ENCODE data around the gene TNFAIP2. TPM values are rescaled to one million over a fixed set of nuclear protein-coding genes. Genes with fewer than 3 reads are reported as not detected.

The TNFAIP2 gene
- total RNA-seq, 1 experiment from 2014 or later, result not detected

GRCh38 chr14:103091041-103091882 is 32.0 kb upstream of the TNFAIP2 start:
- H3K9me3 ChIP-seq (ENCODE audit: low read length), result no peaks in the 10 kb centered on the region
- H2AFZ ChIP-seq (ENCODE audit: low read length), result peak overlapping the region; percentile 72; the same call in 1 of the 2 replicates
- 0 out of 2 replicates have a peak, but pooled peaks cover 3% of the 10 kb centered on the region for H4K20me1 ChIP-seq (ENCODE audit: insufficient read depth, low read depth, low read length)
- H3K27ac ChIP-seq (ENCODE audit: low read length), result no peak overlapping the region
- no peaks in the 10 kb centered on the region for H3K36me3 ChIP-seq (ENCODE audit: insufficient read depth, low read length)
- peaks cover 16% of the 10 kb centered on the region for H3K4me1 ChIP-seq (ENCODE audit: low read length)
- H3K79me2 ChIP-seq (ENCODE audit: low read length), result no peaks in the 10 kb centered on the region
- no peaks in the 10 kb centered on the region for H3K9me2 ChIP-seq (replicated peaks; ENCODE audit: insufficient read depth, low read length)
- peak overlapping the region; percentile 54 for H3K4me3 ChIP-seq (ENCODE audit: low read length)
- no peaks in the 10 kb centered on the region; the same call in 1 of the 2 replicates for H3K27me3 ChIP-seq (ENCODE audit: low read length)
- H3K4me2 ChIP-seq (ENCODE audit: low read depth, low read length, poor library complexity, severe bottlenecking), result peak overlapping the region; percentile 54
- peak overlapping the region; percentile 40 for H3K9ac ChIP-seq (ENCODE audit: low read length)
- DNase-seq, result peak; percentile 90

DNA sequence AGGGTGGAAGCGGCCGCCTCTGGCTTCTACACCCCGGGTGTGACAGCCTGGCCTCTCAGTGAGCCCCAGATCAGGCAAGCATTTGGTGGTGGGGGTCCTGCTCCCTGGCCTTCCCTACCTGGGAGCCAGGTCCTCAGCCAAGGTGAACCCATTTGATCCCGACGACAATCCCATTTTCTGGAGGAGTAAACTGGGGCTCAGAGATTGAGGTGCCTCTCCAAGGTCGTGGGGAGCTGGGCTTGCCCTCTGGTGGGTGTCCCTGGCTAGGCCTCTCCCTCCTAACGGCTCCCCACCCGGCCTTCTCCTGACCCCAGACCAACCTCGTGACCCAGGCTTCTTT is 31.4 kb upstream of the TNFAIP2 start:
- DNase-seq, result no peak
- Histone ChIP-seq H4K20me1 (ENCODE audit: insufficient read depth, low read depth, low read length) (0 out of 2 replicates have a peak, but pooled peaks cover 3% of the 10 kb centered on the region), H3K79me2 (ENCODE audit: low read length) (no peaks in the 10 kb centered on the region), H2AFZ (ENCODE audit: low read length) (peak overlapping the region; percentile 72; the same call in 1 of the 2 replicates), H3K4me3 (ENCODE audit: low read length) (peak overlapping the region; percentile 54; the same call in 1 of the 2 replicates), H3K9ac (ENCODE audit: low read length) (peak overlapping the region; percentile 40), H3K27me3 (ENCODE audit: low read length) (no peaks in the 10 kb centered on the region; the same call in 1 of the 2 replicates), H3K27ac (ENCODE audit: low read length) (no peak overlapping the region), H3K4me2 (ENCODE audit: low read depth, low read length, poor library complexity, severe bottlenecking) (peak overlapping the region; percentile 54), H3K36me3 (ENCODE audit: insufficient read depth, low read length) (no peaks in the 10 kb centered on the region), H3K9me2 (replicated peaks; ENCODE audit: insufficient read depth, low read length) (no peaks in the 10 kb centered on the region), H3K9me3 (ENCODE audit: low read length) (no peaks in the 10 kb centered on the region), H3K4me1 (ENCODE audit: low read length) (peaks cover 16% of the 10 kb centered on the region)

- H3K9me3 ChIP-seq (ENCODE audit: low read length), result no peaks in the 10 kb centered on the region
- H3K36me3 ChIP-seq (ENCODE audit: insufficient read depth, low read length), result no peaks in the 10 kb centered on the region
- no peak overlapping the region for H3K9ac ChIP-seq (ENCODE audit: low read length)
- H3K4me3 ChIP-seq (ENCODE audit: low read length), result no peak overlapping the region
- no peaks in the 10 kb centered on the region for H3K9me2 ChIP-seq (replicated peaks; ENCODE audit: insufficient read depth, low read length)
- no peak for DNase-seq
- H3K27me3 ChIP-seq (ENCODE audit: low read length), result no peaks in the 10 kb centered on the region; the same call in 1 of the 2 replicates
- H3K79me2 ChIP-seq (ENCODE audit: low read length), result no peaks in the 10 kb centered on the region
- no peak overlapping the region for H3K27ac ChIP-seq (ENCODE audit: low read length)
- no peak overlapping the region for H3K4me2 ChIP-seq (ENCODE audit: low read depth, low read length, poor library complexity, severe bottlenecking)
- peaks cover 14% of the 10 kb centered on the region for H3K4me1 ChIP-seq (ENCODE audit: low read length)
- 0 out of 2 replicates have a peak, but pooled peaks cover 4% of the 10 kb centered on the region for H4K20me1 ChIP-seq (ENCODE audit: insufficient read depth, low read depth, low read length)
- no peak overlapping the region for H2AFZ ChIP-seq (ENCODE audit: low read length)
These were observed 29.3 kb upstream of the TNFAIP2 start for GRCh38 chr14:103093856-103094405.

DNA sequence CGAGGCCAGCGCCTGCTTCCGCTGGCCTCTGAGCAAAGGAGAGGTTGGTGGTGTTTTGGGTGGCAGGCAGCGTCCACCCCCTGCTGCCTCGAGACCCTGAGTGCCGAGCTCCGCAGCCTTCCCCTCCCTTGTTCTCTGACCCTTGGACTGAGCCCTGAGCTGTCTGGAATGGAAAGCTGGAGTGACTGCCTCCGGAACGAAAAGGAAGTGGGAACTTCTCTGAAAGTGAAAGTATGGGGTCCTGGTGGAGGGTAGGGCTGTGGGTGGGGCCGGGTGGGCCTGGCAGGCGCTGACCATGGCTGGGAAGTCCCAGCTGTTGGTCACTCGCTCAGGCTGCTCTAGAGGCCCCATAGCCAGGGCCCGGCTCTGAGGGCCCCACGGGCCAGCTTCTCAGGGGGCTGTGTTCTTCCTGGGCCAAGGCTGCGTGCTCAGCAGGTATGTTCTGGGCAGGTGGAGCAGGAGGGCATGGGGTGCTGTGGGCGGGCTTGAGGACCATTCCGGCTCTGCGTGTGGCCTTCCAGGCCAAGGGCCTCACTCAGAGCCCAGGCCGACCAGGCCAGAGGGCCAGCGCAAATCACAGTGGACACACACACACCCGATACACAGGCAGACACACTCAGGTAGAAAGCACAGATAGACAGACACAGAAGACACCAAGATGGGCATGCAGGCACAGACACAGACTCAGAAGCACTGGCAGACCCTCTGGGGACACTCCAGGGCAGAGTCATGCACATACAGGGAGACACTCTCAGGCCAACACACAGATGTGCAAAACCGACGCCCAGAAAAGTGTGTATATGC is 28.7 kb upstream of the TNFAIP2 start, which contains the start of gene EXOC3L4:
Gene EXOC3L4, plus strand, starts transcription at position 320 of the 804 bp plus-strand sequence. CDS start 5,495 bp downstream, outside the sequence.
- Histone ChIP-seq H3K4me1 (ENCODE audit: low read length) (peaks cover 9% of the 10 kb centered on the region), H3K79me2 (ENCODE audit: low read length) (no peaks in the 10 kb centered on the region), H3K4me2 (ENCODE audit: low read depth, low read length, poor library complexity, severe bottlenecking) (no peak within 1 kb of the TSS), H3K9me2 (replicated peaks; ENCODE audit: insufficient read depth, low read length) (no peaks in the 10 kb centered on the region), H3K4me3 (ENCODE audit: low read length) (no peak within 1 kb of the TSS), H3K36me3 (ENCODE audit: insufficient read depth, low read length) (no peaks in the 10 kb centered on the region), H3K9me3 (ENCODE audit: low read length) (no peaks in the 10 kb centered on the region), H3K27me3 (ENCODE audit: low read length) (no peaks in the 10 kb centered on the region; the same call in 1 of the 2 replicates), H2AFZ (ENCODE audit: low read length) (no peak within 1 kb of the TSS), H3K27ac (ENCODE audit: low read length) (no peak within 1 kb of the TSS), H3K9ac (ENCODE audit: low read length) (no peak within 1 kb of the TSS), H4K20me1 (ENCODE audit: insufficient read depth, low read depth, low read length) (0 out of 2 replicates have a peak, but pooled peaks cover 6% of the 10 kb centered on the region)
- DNase-seq, result no peak

DNA sequence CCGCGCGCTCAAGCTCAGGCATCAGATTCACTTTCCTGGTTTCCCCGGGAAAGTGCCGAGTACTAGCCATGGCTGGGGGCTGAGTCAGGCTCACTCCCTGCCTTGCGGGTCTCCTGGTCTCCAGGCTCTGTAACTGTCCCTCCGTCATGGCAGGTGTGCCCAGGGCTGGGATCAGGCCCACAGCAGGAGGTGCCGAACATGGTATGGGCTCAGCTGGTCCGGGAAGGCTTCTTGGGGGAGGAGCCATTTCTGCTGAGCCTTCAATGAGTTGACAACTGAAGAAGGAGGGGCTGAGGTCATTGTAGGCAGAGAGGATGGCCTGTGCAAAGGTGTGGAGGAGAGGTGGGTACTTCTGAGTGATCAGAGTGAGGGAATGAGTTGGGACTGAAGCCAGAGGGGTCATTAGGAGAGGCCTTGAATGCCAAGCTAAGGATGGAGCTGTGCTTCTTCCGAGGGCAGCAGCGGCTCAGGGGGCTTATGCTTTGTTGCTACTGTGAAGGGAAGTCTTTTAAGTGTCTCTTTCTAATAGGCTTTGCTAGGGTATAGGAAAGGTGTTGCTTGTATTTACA is 28.0 kb upstream of the TNFAIP2 start:
- Histone ChIP-seq H3K27me3 (ENCODE audit: low read length) (no peaks in the 10 kb centered on the region; the same call in 1 of the 2 replicates), H3K9me2 (replicated peaks; ENCODE audit: insufficient read depth, low read length) (no peaks in the 10 kb centered on the region), H3K27ac (ENCODE audit: low read length) (no peak overlapping the region), H3K4me2 (ENCODE audit: low read depth, low read length, poor library complexity, severe bottlenecking) (no peak overlapping the region), H3K9ac (ENCODE audit: low read length) (no peak overlapping the region), H3K36me3 (ENCODE audit: insufficient read depth, low read length) (no peaks in the 10 kb centered on the region), H3K4me1 (ENCODE audit: low read length) (peaks cover 9% of the 10 kb centered on the region), H4K20me1 (ENCODE audit: insufficient read depth, low read depth, low read length) (peaks cover 10% of the 10 kb centered on the region; the same call in 1 of the 2 replicates), H3K79me2 (ENCODE audit: low read length) (no peaks in the 10 kb centered on the region), H3K9me3 (ENCODE audit: low read length) (no peaks in the 10 kb centered on the region), H3K4me3 (ENCODE audit: low read length) (no peak overlapping the region), H2AFZ (ENCODE audit: low read length) (no peak overlapping the region)
- no peak for DNase-seq

DNA sequence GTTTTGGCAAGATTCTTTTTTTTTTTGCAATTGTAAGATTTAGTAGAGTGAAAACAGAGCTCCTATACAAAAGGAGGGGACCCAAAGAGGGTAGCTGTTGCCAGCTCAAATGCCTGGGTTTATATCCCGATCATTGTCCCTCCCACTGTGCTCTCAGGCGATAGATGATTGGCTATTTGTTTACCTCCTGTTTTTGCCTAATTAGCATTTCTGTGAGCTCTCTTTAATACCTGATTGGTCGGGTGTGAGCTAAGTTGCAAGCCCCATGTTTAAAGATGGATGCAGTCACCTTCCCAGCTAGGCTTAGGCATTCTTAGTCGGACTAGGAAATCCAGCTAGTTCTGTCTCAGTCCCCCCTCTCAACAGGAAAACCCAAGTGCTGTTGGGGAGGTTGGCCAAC is 26.9 kb upstream of the TNFAIP2 start:
- Histone ChIP-seq H3K27ac (ENCODE audit: low read length) (no peak overlapping the region), H3K4me3 (ENCODE audit: low read length) (no peak overlapping the region), H3K79me2 (ENCODE audit: low read length) (no peaks in the 10 kb centered on the region), H3K9me3 (ENCODE audit: low read length) (no peaks in the 10 kb centered on the region), H3K9me2 (replicated peaks; ENCODE audit: insufficient read depth, low read length) (no peaks in the 10 kb centered on the region), H2AFZ (ENCODE audit: low read length) (no peak overlapping the region), H3K4me1 (ENCODE audit: low read length) (peaks cover 8% of the 10 kb centered on the region), H3K27me3 (ENCODE audit: low read length) (no peaks in the 10 kb centered on the region; the same call in 1 of the 2 replicates), H3K36me3 (ENCODE audit: insufficient read depth, low read length) (no peaks in the 10 kb centered on the region), H3K9ac (ENCODE audit: low read length) (no peak overlapping the region), H3K4me2 (ENCODE audit: low read depth, low read length, poor library complexity, severe bottlenecking) (no peak overlapping the region), H4K20me1 (ENCODE audit: insufficient read depth, low read depth, low read length) (peaks cover 11% of the 10 kb centered on the region; the same call in 1 of the 2 replicates)
- no peak for DNase-seq

DNA sequence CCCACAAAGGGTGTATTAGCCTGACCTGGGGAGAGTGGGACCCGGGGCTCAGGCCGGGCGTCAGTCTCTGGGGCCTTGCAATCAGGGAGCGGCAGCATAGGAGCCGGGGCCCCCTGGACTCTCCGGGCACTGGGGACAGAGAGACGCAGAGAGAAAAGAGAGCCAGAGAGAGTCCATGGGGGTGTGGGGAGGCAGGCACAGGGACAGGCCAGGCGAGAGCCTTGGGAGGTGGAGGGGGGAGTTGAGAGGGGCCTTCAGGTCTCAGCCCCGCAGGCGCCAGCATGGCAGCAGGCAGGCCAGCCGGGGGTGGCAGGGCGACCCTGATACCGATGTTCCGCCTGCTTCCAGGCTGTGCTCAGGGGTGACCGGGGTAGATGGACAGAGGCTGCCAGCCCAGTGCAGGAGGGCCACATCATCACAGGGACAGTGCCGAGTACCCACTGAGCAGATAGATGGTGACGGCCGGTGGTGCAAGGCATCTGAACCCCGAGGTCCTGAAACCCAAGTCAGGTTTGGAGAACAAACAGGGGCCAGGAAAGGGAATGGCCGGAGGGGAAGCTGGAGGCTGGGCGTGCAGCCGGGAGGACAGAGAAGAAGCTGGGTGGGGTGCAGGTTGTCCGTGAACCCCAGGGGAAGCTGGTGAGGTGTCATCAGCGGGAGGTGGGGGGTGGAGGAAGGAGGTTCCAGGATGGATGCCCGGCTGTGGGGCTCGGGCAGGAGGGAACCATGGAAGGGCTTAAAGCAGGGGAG is 25.8 kb upstream of the TNFAIP2 start:
- no peaks in the 10 kb centered on the region for H3K79me2 ChIP-seq (ENCODE audit: low read length)
- H3K4me3 ChIP-seq (ENCODE audit: low read length), result no peak overlapping the region
- H3K9me3 ChIP-seq (ENCODE audit: low read length), result no peaks in the 10 kb centered on the region
- H3K9me2 ChIP-seq (replicated peaks; ENCODE audit: insufficient read depth, low read length), result no peaks in the 10 kb centered on the region
- no peak overlapping the region for H3K9ac ChIP-seq (ENCODE audit: low read length)
- no peak overlapping the region for H2AFZ ChIP-seq (ENCODE audit: low read length)
- peaks cover 11% of the 10 kb centered on the region; the same call in 1 of the 2 replicates for H4K20me1 ChIP-seq (ENCODE audit: insufficient read depth, low read depth, low read length)
- 0 out of 2 replicates have a peak, but pooled peaks cover 4% of the 10 kb centered on the region for H3K4me1 ChIP-seq (ENCODE audit: low read length)
- H3K36me3 ChIP-seq (ENCODE audit: insufficient read depth, low read length), result no peaks in the 10 kb centered on the region
- no peak overlapping the region for H3K4me2 ChIP-seq (ENCODE audit: low read depth, low read length, poor library complexity, severe bottlenecking)
- H3K27ac ChIP-seq (ENCODE audit: low read length), result no peak overlapping the region
- H3K27me3 ChIP-seq (ENCODE audit: low read length), result no peaks in the 10 kb centered on the region
- no peak for DNase-seq

Data from Karpas-422 (cell line).